SKM-1 treated with dmso at 0.1 percent for 144 hours (cell line): ENCODE measurements around the gene AP2A2.
"Not testable (repeated sequence)": the region's sequence is repeated elsewhere in the genome, so short reads cannot be mapped to it uniquely, and the experiment has no call there.

Source experiments
- DNase-seq: peaks from one replicate; lab custom pipeline; 2025; ENCODE audit not compliant: unreplicated experiment; lab: John Stamatoyannopoulos, UW

AP2A2 gene

DNA sequence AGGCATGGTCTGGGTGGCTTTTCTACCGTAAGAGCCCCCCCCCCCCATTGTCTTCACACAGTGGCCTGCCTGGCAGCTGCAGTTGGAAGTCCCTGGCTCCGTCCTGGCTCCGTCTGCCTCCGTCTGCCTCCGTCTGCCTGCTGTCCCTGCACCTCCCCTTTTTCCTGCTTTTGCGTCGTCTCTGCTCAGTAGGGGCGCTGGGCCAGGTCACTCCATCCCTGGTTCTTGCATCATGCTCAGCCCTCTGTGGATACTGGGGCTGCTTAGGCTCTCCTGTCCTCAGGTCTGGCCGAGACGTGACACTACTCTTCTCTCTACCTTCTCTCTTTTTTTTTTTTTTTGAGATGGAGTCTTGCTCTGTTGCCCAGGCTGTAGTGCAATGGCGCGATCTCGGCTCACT, 27.8 kb downstream of the AP2A2 start:
- DNase-seq, result no peak

- no peak for DNase-seq
Observed at GRCh38 chr11:954392-955153, 28.9 kb downstream of the AP2A2 start.

DNA sequence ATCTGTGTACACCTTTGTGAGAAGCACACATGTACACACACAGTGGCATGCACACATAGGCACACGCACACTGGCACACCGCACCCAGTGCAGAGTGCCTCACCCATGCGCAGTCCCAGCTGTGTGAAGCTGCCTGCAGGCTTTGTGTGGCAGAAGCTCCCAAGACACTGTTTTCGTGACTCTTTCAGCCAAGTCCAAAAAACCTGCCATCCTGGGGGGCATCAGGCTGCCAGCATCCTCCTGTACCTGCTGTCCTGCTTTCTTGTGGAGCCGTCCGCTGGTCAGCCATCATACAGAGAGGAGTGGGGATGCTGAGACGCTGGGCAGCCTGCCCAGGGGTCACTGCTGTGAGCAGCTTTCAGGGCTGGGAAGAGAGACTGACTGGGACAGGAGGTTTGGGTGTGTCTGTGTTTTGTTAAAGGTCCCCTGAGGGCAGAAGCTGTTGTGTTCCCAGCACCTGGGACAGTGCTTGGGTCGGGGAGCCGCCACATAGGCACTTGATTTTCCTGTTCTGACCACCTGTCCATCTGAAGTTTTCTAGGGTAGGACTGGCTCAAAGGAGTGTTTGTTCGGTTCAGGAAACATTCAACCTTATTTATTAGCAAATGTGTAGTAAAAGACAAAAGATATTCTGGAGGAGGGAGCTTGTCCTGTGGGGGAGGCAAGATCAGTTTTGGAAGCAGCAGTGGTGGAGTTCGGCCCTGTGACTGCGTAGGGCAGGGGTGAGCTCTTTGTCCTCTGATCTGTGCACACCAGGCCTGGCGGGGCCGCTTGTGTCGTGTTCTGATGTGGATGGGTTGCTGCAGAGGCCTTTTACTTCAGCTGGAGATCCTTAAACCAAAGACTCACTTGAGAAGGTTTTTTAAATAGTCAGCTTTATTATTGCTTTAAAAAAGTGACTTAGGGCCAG, 29.7 kb downstream of the AP2A2 start:
- DNase-seq, result no peak

- no peak for DNase-seq
Observed at GRCh38 chr11:957212-957920, 31.7 kb downstream of the AP2A2 start.

DNA sequence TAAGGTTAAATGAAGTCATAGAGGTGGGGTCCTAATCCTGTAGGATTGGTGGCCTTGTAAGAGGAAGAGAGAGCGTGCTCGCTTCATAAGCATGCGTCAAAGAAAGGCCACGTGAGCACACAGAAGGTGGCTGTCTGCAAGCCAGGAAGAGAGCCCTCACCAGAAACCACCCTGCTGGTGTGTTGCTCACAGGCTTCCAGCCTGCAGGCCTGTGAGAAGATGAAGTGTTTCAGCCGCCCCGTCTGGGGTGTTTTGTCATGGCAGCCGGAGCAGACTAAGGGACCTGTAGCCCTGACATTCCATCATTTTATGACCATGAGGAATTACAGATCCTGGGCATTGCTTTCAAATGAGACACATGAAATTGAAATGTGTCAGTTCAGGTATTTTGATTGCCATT, 32.4 kb downstream of the AP2A2 start:
- no peak for DNase-seq

DNA sequence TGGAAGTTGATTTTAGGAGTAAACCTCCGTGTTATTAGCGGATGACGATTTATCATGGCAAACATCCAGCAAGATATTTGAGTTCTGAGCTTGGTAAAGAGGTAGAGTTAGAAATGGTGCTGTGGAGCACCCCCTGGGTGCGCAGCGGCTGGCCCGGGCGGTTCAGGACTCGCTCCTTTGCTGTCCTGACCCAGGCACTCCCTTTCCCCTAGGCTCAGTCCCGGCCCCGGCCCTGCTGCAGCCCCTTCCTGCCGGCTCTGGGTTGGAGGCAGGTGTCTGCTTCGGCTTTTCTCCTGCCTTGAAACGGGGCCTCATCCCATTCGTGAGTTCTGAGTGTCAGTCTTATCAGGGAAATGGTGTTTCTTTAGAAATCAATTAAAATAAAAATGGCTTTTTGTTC, 33.4 kb downstream of the AP2A2 start:
- no peak for DNase-seq

- no peak for DNase-seq
Observed at GRCh38 chr11:959608-960007, 33.9 kb downstream of the AP2A2 start.

DNA sequence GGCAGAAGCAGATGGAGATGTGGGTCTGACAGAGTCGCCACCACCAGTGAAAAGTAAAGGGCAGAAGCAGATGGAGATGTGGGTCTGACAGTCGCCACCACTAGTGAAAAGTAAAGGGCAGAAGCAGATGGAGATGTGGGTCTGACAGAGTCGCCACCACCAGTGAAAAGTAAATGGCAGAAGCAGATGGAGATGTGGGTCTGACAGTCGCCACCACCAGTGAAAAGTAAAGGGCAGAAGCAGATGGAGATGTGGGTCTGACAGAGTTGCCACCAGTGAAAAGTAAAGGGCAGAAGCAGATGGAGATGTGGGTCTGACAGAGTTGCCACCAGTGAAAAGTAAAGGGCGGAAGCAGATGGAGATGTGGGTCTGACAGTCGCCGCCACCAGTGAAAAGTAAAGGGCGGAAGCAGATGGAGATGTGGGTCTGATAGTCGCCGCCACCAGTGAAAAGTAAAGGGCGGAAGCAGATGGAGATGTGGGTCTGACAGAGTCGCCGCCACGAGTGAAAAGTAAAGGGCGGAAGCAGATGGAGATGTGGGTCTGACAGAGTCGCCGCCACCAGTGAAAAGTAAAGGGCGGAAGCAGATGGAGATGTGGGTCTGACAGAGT, 35.7 kb downstream of the AP2A2 start:
- not testable (repeated sequence) for DNase-seq

DNA sequence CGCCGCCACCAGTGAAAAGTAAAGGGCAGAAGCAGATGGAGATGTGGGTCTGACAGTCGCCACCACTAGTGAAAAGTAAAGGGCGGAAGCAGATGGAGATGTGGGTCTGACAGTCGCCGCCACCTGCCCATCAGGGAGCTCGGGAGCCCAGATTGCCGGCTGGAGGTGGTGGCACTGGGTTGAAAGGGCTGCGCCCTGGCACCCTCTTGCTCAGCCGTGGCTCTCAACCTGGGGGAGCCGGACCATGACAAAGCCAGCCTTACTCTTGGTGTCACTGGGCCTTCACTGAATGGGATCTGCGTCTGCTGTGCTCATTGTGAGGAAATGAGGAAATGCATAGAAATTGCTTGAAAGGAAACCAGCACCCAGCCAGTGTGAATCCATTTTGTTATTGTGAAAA, 36.3 kb downstream of the AP2A2 start:
- DNase-seq, result no peak

- no peak for DNase-seq
Observed at GRCh38 chr11:962688-963087, 37.0 kb downstream of the AP2A2 start.

DNA sequence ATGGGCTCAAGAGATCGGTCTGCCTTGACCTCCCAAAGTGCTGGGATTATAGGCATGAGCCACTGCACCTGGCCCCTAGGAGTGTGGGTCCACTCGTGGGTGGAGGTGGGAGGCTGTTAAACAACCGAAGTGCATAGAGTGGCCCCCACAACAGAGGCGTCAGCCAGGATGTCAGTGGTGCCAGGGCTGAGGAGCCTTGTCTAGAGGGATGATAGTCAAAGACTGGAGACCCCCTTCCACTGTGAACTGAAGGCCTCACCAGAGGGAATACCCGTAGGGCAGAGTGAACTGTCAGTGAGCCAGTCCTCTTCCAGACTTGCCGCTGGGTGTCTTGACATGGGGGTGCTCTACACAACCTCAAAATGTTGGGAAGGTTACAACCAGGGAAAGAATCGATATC, 38.2 kb downstream of the AP2A2 start:
- DNase-seq, result no peak

DNA sequence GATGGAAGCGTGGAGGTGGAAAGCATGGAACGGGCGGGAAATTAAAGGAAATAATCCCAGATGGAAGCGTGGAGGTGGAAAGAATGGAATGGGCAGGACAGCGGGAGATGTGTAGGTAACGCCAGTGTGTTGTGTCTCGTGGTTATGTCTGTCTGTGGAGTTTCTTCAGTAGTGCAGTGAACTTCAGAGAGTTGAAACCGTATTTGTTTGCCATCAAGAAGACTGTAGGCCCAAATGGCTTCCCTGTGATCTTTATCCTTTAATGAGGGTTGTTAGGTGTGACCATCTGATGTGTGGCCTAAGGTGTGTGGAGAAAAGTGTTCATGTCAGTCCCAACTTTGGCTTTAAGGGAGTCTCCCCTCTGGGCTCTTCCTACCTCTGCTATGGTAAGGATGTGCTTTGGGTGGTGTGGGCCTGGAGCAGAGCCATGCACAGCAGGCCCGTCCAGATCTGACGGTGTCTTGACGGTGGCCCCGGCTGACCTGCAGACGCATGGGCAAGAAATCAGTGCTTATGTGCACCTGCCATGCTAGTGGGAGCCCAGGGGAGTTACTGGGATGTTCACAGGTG, 39.6 kb downstream of the AP2A2 start:
- no peak for DNase-seq

GRCh38 chr11:967995-968751, 42.5 kb downstream of the AP2A2 start:
- DNase-seq, result no peak

GRCh38 chr11:968822-969221, 43.2 kb downstream of the AP2A2 start:
- DNase-seq, result no peak

DNA sequence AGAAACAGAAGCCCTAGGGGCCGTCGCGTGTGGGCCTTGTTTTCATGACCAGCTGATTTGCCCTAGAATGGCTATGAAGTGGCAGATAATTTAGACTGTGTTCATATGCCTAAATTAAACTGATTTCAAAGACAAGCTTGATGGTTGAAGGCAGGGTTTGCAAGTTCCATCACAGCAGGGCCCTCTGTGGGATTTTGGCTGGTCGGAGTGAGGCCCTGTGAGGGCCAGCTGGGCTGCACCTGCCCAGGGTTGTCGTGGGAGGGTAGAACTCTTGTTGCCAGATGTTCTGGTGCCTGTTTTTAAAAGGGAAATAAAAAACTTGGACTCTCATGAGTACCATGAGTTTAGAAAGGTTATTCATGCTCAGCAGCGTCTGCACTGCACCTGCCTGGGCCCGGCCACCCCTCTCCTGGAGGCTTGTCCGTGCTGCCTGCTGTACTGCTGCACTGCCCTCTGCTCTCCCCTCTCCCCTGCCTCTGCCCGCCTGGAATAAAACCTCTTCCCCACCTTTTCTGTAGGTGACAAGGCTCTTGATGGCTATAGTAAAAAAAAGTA, 44.1 kb downstream of the AP2A2 start:
- no peak for DNase-seq

DNA sequence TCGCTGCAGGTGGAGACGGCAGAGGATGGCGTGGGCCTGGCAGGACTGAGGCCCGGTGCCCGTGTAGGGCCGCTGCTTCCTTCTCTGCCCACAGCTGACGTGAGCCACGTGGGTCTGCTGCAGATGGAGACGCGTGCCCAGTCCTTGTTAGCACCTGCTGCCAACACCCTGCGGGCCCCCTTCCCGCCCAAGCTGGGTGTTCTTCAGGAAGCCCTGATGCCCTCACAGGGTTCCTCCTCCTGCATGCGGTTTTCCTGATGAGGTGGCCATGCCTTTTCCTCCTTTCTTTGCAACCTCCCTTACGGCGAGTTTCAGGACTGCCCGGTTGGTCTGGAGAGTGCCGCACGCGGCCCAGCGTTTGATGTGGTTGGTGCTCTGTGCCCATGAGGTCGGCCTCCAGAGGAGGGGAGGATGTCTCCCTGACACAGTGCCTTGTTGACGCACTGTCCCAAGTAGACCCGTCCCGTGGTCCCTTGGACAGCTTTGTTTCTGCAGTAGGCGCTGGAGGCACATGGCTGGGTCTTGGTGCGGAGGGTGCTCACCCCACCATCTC, 44.7 kb downstream of the AP2A2 start:
- DNase-seq, result no peak

DNA sequence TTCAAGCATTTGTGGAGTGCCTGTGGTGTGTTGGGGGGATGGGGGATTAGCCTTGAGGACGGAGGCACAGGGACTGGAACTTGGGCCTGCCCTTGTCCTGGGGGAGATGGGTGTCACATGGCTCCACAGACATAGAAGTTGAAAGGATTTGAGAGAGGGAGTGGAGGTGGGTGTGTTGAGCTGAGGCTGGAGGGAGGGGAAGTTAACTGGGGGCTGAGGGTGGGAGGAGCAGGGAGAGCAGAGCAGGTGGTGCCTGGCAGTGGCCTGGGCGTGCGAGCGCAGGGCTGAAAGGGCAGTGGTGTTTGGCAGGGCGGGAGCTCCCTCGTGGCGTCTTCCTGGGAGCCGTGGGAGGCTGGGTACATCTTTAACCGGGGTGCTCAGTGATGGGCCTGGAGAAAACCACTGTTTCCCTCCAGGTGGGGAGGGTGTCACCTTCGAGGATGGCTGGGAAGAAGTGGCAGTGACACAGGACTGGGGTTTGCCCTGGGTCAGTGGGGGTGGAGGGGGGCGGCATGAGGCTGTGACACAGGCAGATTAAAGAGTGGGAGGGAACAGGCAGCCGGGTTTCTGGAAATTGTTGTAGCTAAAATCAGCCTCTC, 45.5 kb downstream of the AP2A2 start:
- no peak for DNase-seq

DNA sequence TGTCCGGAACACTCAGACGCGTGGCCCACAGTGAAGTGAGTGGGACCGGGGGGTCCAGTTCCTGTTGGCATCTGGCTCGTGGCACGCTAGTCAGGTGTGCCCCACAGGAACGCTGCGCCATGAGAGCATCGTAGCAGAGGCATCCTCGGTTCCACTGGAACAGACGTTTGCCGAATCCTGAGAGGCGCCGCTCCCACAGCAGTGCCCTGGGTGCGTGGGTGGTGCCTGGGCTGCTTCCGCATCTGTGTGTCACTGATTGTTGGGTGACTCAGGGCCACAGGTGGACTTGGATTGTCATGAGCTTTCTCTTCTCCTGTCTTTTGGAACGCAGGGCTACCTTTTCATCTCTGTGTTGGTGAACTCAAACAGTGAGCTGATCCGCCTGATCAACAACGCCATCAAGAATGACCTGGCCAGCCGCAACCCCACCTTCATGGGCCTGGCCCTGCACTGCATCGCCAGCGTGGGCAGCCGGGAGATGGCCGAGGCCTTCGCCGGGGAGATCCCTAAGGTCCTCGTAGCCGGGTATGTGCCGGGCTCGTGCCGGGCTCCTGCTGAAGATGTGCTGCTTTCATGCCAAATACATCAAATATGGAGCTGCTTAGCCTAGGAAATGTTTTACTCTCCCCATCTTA, 46.2 kb downstream of the AP2A2 start:
- no peak for DNase-seq
